HPDE6-E6E7 (cell line): ENCODE results near the gene WWOX.
"Not testable (repeated sequence)": the region's sequence is repeated elsewhere in the genome, so short reads cannot be mapped to it uniquely, and the experiment has no call there.

ENCODE experiments used
- DNase-seq: peaks from one replicate; pipeline ENCODE4 v3.0.0; 2011; ENCODE audit warnings: missing footprints; ENCODE audit errors: extremely low spot score

WWOX gene

GRCh38 chr16:78571434-78571833, 472.0 kb downstream of the WWOX start:
- no peak for DNase-seq

- DNase-seq = no peak
These were observed 472.5 kb downstream of the WWOX start for GRCh38 chr16:78571898-78572358.

GRCh38 chr16:78574571-78574970, 475.1 kb downstream of the WWOX start:
- no peak for DNase-seq

- no peak for DNase-seq
These were observed 477.5 kb downstream of the WWOX start for GRCh38 chr16:78576941-78577340.

GRCh38 chr16:78577630-78578029, 478.2 kb downstream of the WWOX start:
- no peak for DNase-seq

- no peak for DNase-seq
These were observed 479.6 kb downstream of the WWOX start for GRCh38 chr16:78579020-78579419.

GRCh38 chr16:78583441-78583840, 484.0 kb downstream of the WWOX start:
- no peak for DNase-seq

- DNase-seq = no peak
These were observed 484.9 kb downstream of the WWOX start for GRCh38 chr16:78584213-78584860.

- DNase-seq = no peak
These were observed 485.5 kb downstream of the WWOX start for GRCh38 chr16:78584991-78585390.

- DNase-seq = no peak
These were observed 489.9 kb downstream of the WWOX start for GRCh38 chr16:78589331-78589730.

GRCh38 chr16:78591682-78592103, 492.2 kb downstream of the WWOX start:
- no peak for DNase-seq

GRCh38 chr16:78592111-78592510, 492.7 kb downstream of the WWOX start:
- no peak for DNase-seq

- DNase-seq = no peak
These were observed 493.9 kb downstream of the WWOX start for GRCh38 chr16:78593352-78593751.

GRCh38 chr16:78594191-78594590, 494.7 kb downstream of the WWOX start:
- no peak for DNase-seq

GRCh38 chr16:78596348-78596995, 497.0 kb downstream of the WWOX start:
- DNase-seq = no peak

- DNase-seq = no peak
These were observed 497.6 kb downstream of the WWOX start for GRCh38 chr16:78596996-78597422.

GRCh38 chr16:78597809-78598570, 498.5 kb downstream of the WWOX start:
- DNase-seq = no peak

- DNase-seq = no peak
These were observed 499.8 kb downstream of the WWOX start for GRCh38 chr16:78599271-78599670.

GRCh38 chr16:78604423-78605062, 505.1 kb downstream of the WWOX start:
- not testable (repeated sequence) for DNase-seq

- DNase-seq = no peak
These were observed 506.2 kb downstream of the WWOX start for GRCh38 chr16:78605548-78606101.

- DNase-seq = no peak
These were observed 507.1 kb downstream of the WWOX start for GRCh38 chr16:78606545-78606944.

- DNase-seq = no peak
These were observed 507.6 kb downstream of the WWOX start for GRCh38 chr16:78607022-78607421.
